ENCODE measurements around the gene MB21D2. TPM values are rescaled to one million over a fixed set of nuclear protein-coding genes. Genes with fewer than 3 reads are reported as not detected.

The MB21D2 gene
- total and polyA plus RNA-seq, 2 of the 8 experiments (the other 6 are each of a cell fraction or from before 2014, with no cell fraction given) = 10.0 to 21.0 TPM

GRCh38 chr3:192827208-192827607, 90.4 kb downstream of the MB21D2 start:
- Histone ChIP-seq H3K27ac (ENCODE audit: low read depth, low read length) (no peak overlapping the region), H4K5ac (ENCODE audit: insufficient read length, low read depth, low read length) (no peak overlapping the region), H4K91ac (replicated peaks; ENCODE audit: insufficient read length, low read length) (no peak overlapping the region), H3K79me1 (ENCODE audit: low read depth, low read length) (peaks cover 9% of the 10 kb centered on the region), H2BK120ac (replicated peaks; ENCODE audit: low read depth, low read length) (no peak overlapping the region), H3K27me3 (replicated peaks in 1 of 4; ENCODE audit: control insufficient read depth in 3 of 4, extremely low read depth in 1 of 4, insufficient read depth in 3 of 4, low read length in 3 of 4) (no peaks in the 10 kb centered on the region), H3K36me3 (ENCODE audit: control insufficient read depth in 2 of 4, insufficient read depth in 4 of 4, low read length in 3 of 4) (no peaks in the 10 kb centered on the region), H3K23ac (ENCODE audit: insufficient read length) (no peak overlapping the region), H2AK5ac (ENCODE audit: low read depth, low read length) (no peak overlapping the region), H3K4me1 (replicated peaks in 1 of 4; ENCODE audit: control insufficient read depth in 3 of 4, insufficient read depth in 4 of 4, low read length in 3 of 4) (no peaks in the 10 kb centered on the region), H3K23me2 (ENCODE audit: low read depth, low read length) (no peaks in the 10 kb centered on the region; the same call in 1 of the 2 replicates), H3K18ac (ENCODE audit: extremely low read depth, low read length) (no peak overlapping the region), H2BK15ac (ENCODE audit: low read length) (no peak overlapping the region), H4K8ac (ENCODE audit: extremely low read depth, insufficient read depth, low read length) (no peak overlapping the region), H3K14ac (ENCODE audit: insufficient read length) (no peak overlapping the region), H2BK20ac (ENCODE audit: low read length) (no peak overlapping the region), H3K56ac (replicated peaks; ENCODE audit: insufficient read length, low read depth, low read length) (no peak overlapping the region), H2BK12ac (ENCODE audit: low read depth, low read length) (no peak overlapping the region), H4K20me1 (replicated peaks in 1 of 2; ENCODE audit: control insufficient read depth in 1 of 2, insufficient read depth in 2 of 2, low read length in 2 of 2) (no peaks in the 10 kb centered on the region), H3K4ac (replicated peaks; ENCODE audit: insufficient read length, low read depth, low read length) (no peak overlapping the region), H3K9ac (replicated peaks in 1 of 4; ENCODE audit: extremely low read depth in 1 of 4, low read depth in 3 of 4, low read length in 3 of 4) (no peak overlapping the region), H3K79me2 (ENCODE audit: control insufficient read depth in 1 of 2, insufficient read depth in 2 of 2, low read length in 2 of 2) (peaks cover 3 to 50% of the 10 kb centered on the region in 2 experiments; a peak in 3 of 4 replicates), H2BK5ac (ENCODE audit: low read depth, low read length) (no peak overlapping the region), H3K4me3 (ENCODE audit: extremely low read depth in 1 of 4, insufficient read depth in 2 of 4, low read depth in 3 of 4, low read length in 4 of 4) (no peak overlapping the region), H2AFZ (ENCODE audit: low read length) (no peak overlapping the region), H3K9me3 (ENCODE audit: insufficient read depth in 2 of 2, low read depth in 1 of 2, low read length in 1 of 2) (no peaks in the 10 kb centered on the region), H3K4me2 (ENCODE audit: insufficient read depth in 1 of 2, low read depth in 2 of 2, low read length in 2 of 2) (no peak overlapping the region)
- POLR2A ChIA-PET (ENCODE audit: partially characterized antibody) = interaction anchor here (0.8 to 1.6 kb wide), 2 partner anchors 54 to 90 kb away, joined by 3 read pairs; partner anchors contain the start of gene MB21D2
- FAIRE-seq (no peak), DNase-seq (ENCODE audit: low read depth in 1 of 2, low spot score in 2 of 2) (no peak)
- 75% methylated on average over 4 of the region's 4 CpGs; no CpG with 5 or more reads in 1 of the 2 experiments for WGBS, 2 experiments (ENCODE audit: extremely low coverage in 1 of 2, insufficient coverage in 1 of 2, insufficient read length in 1 of 2, insufficient replicate concordance in 2 of 2, low coverage in 1 of 2, low lambda C conversion rate in 2 of 2, missing lambda C conversion rate in 1 of 2)
- CTCF ChIA-PET (ENCODE audit: partially characterized antibody) = interaction anchor here (1.0 to 4.5 kb wide), 9 partner anchors 11 to 214 kb away, joined by 3 to 21 read pairs (median 4); no protein-coding TSS in a partner anchor
- TF ChIP-seq GABPA (IDR thresholded peaks at IDR 0.05; ENCODE audit: borderline replicate concordance, insufficient read depth, low read length) = no peak

Data from H1 (cell line).